Activated CD4-positive, alpha-beta T cell treated with anti-CD3 and anti-CD28 coated beads, Interleukin-10, Interleukin-2, amounts not matched to agents 100 ng/mL and 50 ng/mL, durations not matched to agents 16 hours and 8 hours (primary cell): ENCODE data around the gene HARBI1.
"Not testable (repeated sequence)": the region's sequence is repeated elsewhere in the genome, so short reads cannot be mapped to it uniquely, and the experiment has no call there.

Experiments used
- DNase-seq: peaks from one replicate; pipeline ENCODE4 v3.0.0-alpha.2; 2020

Gene HARBI1

GRCh38 chr11:46594785-46595184 is 22.2 kb downstream of the HARBI1 start:
- DNase-seq = no peak

GRCh38 chr11:46594374-46594700 is 22.7 kb downstream of the HARBI1 start:
- no peak for DNase-seq

GRCh38 chr11:46593550-46594373 is 23.3 kb downstream of the HARBI1 start, which contains the start of gene AMBRA1:
Gene AMBRA1, minus strand, starts transcription at chr11:46594023. Its CDS starts 45,643 bp downstream, at chr11:46548380.
- peak; percentile 89 for DNase-seq

GRCh38 chr11:46590740-46591605 is 26.1 kb downstream of the HARBI1 start:
- no peak for DNase-seq

GRCh38 chr11:46588915-46589314 is 28.1 kb downstream of the HARBI1 start:
- no peak for DNase-seq

- DNase-seq = no peak
Measured at GRCh38 chr11:46588131-46588530, 28.9 kb downstream of the HARBI1 start.

- DNase-seq = not testable (repeated sequence)
Measured at GRCh38 chr11:46583513-46583912, 33.5 kb downstream of the HARBI1 start.

- no peak for DNase-seq
Measured at GRCh38 chr11:46582588-46582987, 34.4 kb downstream of the HARBI1 start.

- no peak for DNase-seq
Measured at GRCh38 chr11:46577058-46577457, 40.0 kb downstream of the HARBI1 start.

GRCh38 chr11:46574656-46575055 is 42.4 kb downstream of the HARBI1 start:
- DNase-seq = peak; percentile 31

- no peak for DNase-seq
Measured at GRCh38 chr11:46570790-46571398, 46.1 kb downstream of the HARBI1 start.

GRCh38 chr11:46565232-46565840 is 51.7 kb downstream of the HARBI1 start:
- DNase-seq = no peak

GRCh38 chr11:46564459-46564858 is 52.6 kb downstream of the HARBI1 start:
- DNase-seq = peak; percentile 68

- no peak for DNase-seq
Measured at GRCh38 chr11:46562527-46562926, 54.5 kb downstream of the HARBI1 start.

- peak; percentile 57 for DNase-seq
Measured at GRCh38 chr11:46560300-46560991, 56.6 kb downstream of the HARBI1 start.

- no peak for DNase-seq
Measured at GRCh38 chr11:46559815-46560214, 57.2 kb downstream of the HARBI1 start.

- DNase-seq = no peak
Measured at GRCh38 chr11:46557684-46558151, 59.3 kb downstream of the HARBI1 start.

- peak; percentile 34 for DNase-seq
Measured at GRCh38 chr11:46555267-46556054, 61.6 kb downstream of the HARBI1 start.

- DNase-seq = no peak
Measured at GRCh38 chr11:46554213-46555147, 62.5 kb downstream of the HARBI1 start.

GRCh38 chr11:46553814-46554212 is 63.2 kb downstream of the HARBI1 start:
- DNase-seq = no peak
